GM12874 (cell line): Measurements from ENCODE around the gene COPS3.

Experiments used
- CTCF ChIP-seq: IDR thresholded peaks from 2 replicates; pipeline ENCODE4 v1.5.1; 2011; ENCODE audit warnings: low read depth, mild to moderate bottlenecking, control low read depth, low read length, moderate library complexity; ENCODE audit not compliant: insufficient read depth

COPS3 gene

GRCh38 chr17:17223736-17224135, 57.3 kb downstream of the COPS3 start:
- no peak for TF ChIP-seq CTCF

- TF ChIP-seq CTCF = no peak
These were observed 59.7 kb downstream of the COPS3 start for GRCh38 chr17:17221329-17221728.

- no peak for TF ChIP-seq CTCF
These were observed 60.5 kb downstream of the COPS3 start for GRCh38 chr17:17220529-17220928.

- TF ChIP-seq CTCF = no peak
These were observed 63.1 kb downstream of the COPS3 start for GRCh38 chr17:17217995-17218394.

- no peak for TF ChIP-seq CTCF
These were observed 64.3 kb downstream of the COPS3 start for GRCh38 chr17:17216776-17217175.

- TF ChIP-seq CTCF = no peak
These were observed 64.8 kb downstream of the COPS3 start for GRCh38 chr17:17216236-17216635.

GRCh38 chr17:17215575-17215974, 65.5 kb downstream of the COPS3 start:
- TF ChIP-seq CTCF = no peak

- TF ChIP-seq CTCF = no peak
These were observed 66.2 kb downstream of the COPS3 start for GRCh38 chr17:17214646-17215436.
